T1000 (cell line): ENCODE results near the gene SORCS2.

Source experiments
- DNase-seq: peaks from one replicate; lab custom pipeline; 2025; ENCODE audit warnings: mixed read lengths; lab: John Stamatoyannopoulos, UW

SORCS2 gene

GRCh38 chr4:7304436-7304835 lies 112.1 kb downstream of the SORCS2 start:
- DNase-seq, result no peak

- no peak for DNase-seq
These were observed 114.0 kb downstream of the SORCS2 start for GRCh38 chr4:7306021-7306965.

- DNase-seq, result no peak
These were observed 114.6 kb downstream of the SORCS2 start for GRCh38 chr4:7306986-7307385.

- no peak for DNase-seq
These were observed 115.2 kb downstream of the SORCS2 start for GRCh38 chr4:7307394-7308099.

- no peak for DNase-seq
These were observed 116.8 kb downstream of the SORCS2 start for GRCh38 chr4:7309181-7309580.

GRCh38 chr4:7309636-7310390 lies 117.5 kb downstream of the SORCS2 start:
- DNase-seq, result no peak

- no peak for DNase-seq
These were observed 118.1 kb downstream of the SORCS2 start for GRCh38 chr4:7310451-7310850.

GRCh38 chr4:7311205-7311604 lies 118.9 kb downstream of the SORCS2 start:
- DNase-seq, result no peak

GRCh38 chr4:7312691-7313090 lies 120.4 kb downstream of the SORCS2 start:
- DNase-seq, result no peak

- DNase-seq, result no peak
These were observed 121.0 kb downstream of the SORCS2 start for GRCh38 chr4:7313347-7313811.

- DNase-seq, result no peak
These were observed 121.7 kb downstream of the SORCS2 start for GRCh38 chr4:7313991-7314390.

- no peak for DNase-seq
These were observed 122.9 kb downstream of the SORCS2 start for GRCh38 chr4:7315286-7315685.

GRCh38 chr4:7315935-7316334 lies 123.6 kb downstream of the SORCS2 start:
- DNase-seq, result no peak

GRCh38 chr4:7319024-7319423 lies 126.7 kb downstream of the SORCS2 start:
- no peak for DNase-seq

GRCh38 chr4:7320206-7320797 lies 128.0 kb downstream of the SORCS2 start:
- no peak for DNase-seq

GRCh38 chr4:7322166-7322991 lies 130.0 kb downstream of the SORCS2 start:
- DNase-seq, result no peak

- no peak for DNase-seq
These were observed 131.1 kb downstream of the SORCS2 start for GRCh38 chr4:7323461-7323871.

GRCh38 chr4:7323872-7324650 lies 131.7 kb downstream of the SORCS2 start:
- DNase-seq, result no peak

GRCh38 chr4:7324651-7325121 lies 132.3 kb downstream of the SORCS2 start:
- DNase-seq, result no peak

- no peak for DNase-seq
These were observed 133.2 kb downstream of the SORCS2 start for GRCh38 chr4:7325541-7325940.
